OCI-LY1 (cell line): ENCODE results near the gene ZBP1.

Experiments
- CTCF ChIP-seq: fragments of 200-600 bp; sonication (generic), shearing (Covaris generic); IDR thresholded peaks from 2 replicates; pipeline ENCODE4 v1.5.1; 2017; ENCODE audit warnings: mild to moderate bottlenecking, antibody characterized with exemption, low read length, moderate library complexity, mixed read lengths
- EZH2 ChIP-seq: fragments of 200-600 bp; sonication (generic), shearing (Covaris generic); IDR thresholded peaks from 2 replicates; pipeline ENCODE4 v1.8.0; 2017; ENCODE audit warnings: borderline replicate concordance, mixed run types, mild to moderate bottlenecking, antibody characterized with exemption, low read length, moderate library complexity, mixed read lengths

GRCh38 chr20:57656821-57657534 is 36.8 kb upstream of the ZBP1 start:
- TF ChIP-seq CTCF = no peak
- no peak for TF ChIP-seq EZH2
